Left ventricle myocardium inferior (tissue), 1 donor: ENCODE results near the gene MED22. TPM values are rescaled to one million over a fixed set of nuclear protein-coding genes. Genes with fewer than 3 reads are reported as not detected.
"Not testable (repeated sequence)": the region's sequence is repeated elsewhere in the genome, so short reads cannot be mapped to it uniquely, and the experiment has no call there.

Experiments
- DNase-seq: peaks from one replicate; pipeline ENCODE4 v3.0.0-alpha.2; 2020
- H3K27ac ChIP-seq: fragments of 200-600 bp; replicated peaks from 2 replicates; pipeline ENCODE4 v1.8.0; 2021
- H3K27me3 ChIP-seq: fragments of 200-600 bp; 2 replicates; pipeline ENCODE4 v1.8.0; 2021; ENCODE audit warnings: low read depth
- H3K36me3 ChIP-seq: fragments of 200-600 bp; 2 replicates; pipeline ENCODE4 v1.8.0; 2021
- H3K4me1 ChIP-seq: fragments of 200-600 bp; 2 replicates; pipeline ENCODE4 v1.8.0; 2021
- H3K4me3 ChIP-seq: fragments of 200-600 bp; 2 replicates; pipeline ENCODE4 v1.8.0; 2021; ENCODE audit warnings: mild to moderate bottlenecking, moderate library complexity
- H3K9me3 ChIP-seq: fragments of 200-600 bp; replicated peaks from 2 replicates; pipeline ENCODE4 v1.8.0; 2021
- CTCF ChIP-seq: fragments of 200-600 bp; IDR thresholded peaks from 2 replicates; pipeline ENCODE4 v1.8.0; 2021; ENCODE audit warnings: antibody characterized with exemption, mild to moderate bottlenecking, borderline replicate concordance
- intact Hi-C: fragments of 100-400 bp; cut with micrococcal nuclease; formaldehyde crosslinking; loops from one replicate; pipeline ENCODE4 v1.11.0; 2022
- long read RNA-seq: library from polyadenylated mRNA; unstranded; transcript quantifications from one replicate; pipeline ENCODE4 v2.0.0, GENCODE V29; 2021
- total RNA-seq: library from RNA; stranded (reverse); fragmentation: NEBNext Ultra II Directional; extraction: Animal tissue kit (Norgen Biotek cat#: 25700); gene quantifications from one replicate; pipeline ENCODE4 v1.2.1, GENCODE V29; 2021
- donor health status: DM: no; HTN: yes; CAD: no; lungs with severe emphysema.

The MED22 gene
- 18.4 TPM for total RNA-seq
- long read RNA-seq, transcript MED22-209 (4 exons, 3,867 nt): major isoform, 16 of 46 reads
- long read RNA-seq, transcript MED22-201 (5 exons, 1,437 nt): minor isoform, 10 of 46 reads
- long read RNA-seq, partial matches to known transcripts: 9 of 46 reads
- long read RNA-seq, other reads (novel, unspliced or antisense): 11 of 46 reads

- peak; percentile 17 for TF ChIP-seq CTCF
- H3K27me3 ChIP-seq: no peaks in the 10 kb centered on the region
- no peaks in the 10 kb centered on the region for H3K9me3 ChIP-seq
- peak within 1 kb of the TSS; percentile 91 for H3K27ac ChIP-seq
- intact Hi-C loops: no loop called here
- H3K4me3 ChIP-seq: peak within 1 kb of the TSS; percentile 100
- DNase-seq: peak; percentile 96
- H3K36me3 ChIP-seq: peaks cover 69% of the 10 kb centered on the region
- H3K4me1 ChIP-seq: peaks cover 45% of the 10 kb centered on the region
Measured at GRCh38 chr9:133347985-133348717, at the start of gene MED22, which contains the start of gene RPL7A. TSS of gene MED22 (minus strand) at chr9:133348131. CDS start at chr9:133346662, 1,469 bp downstream. TSS of gene RPL7A (plus strand) at chr9:133348218. CDS start at chr9:133348244, 26 bp downstream.

- Histone ChIP-seq H3K9me3 (no peaks in the 10 kb centered on the region), H3K27ac (no peak overlapping the region), H3K4me3 (no peak overlapping the region), H3K36me3 (peaks cover 4% of the 10 kb centered on the region), H3K4me1 (no peaks in the 10 kb centered on the region), H3K27me3 (peaks cover 34% of the 10 kb centered on the region)
- no peak for DNase-seq
- intact Hi-C loops: no loop called here
- TF ChIP-seq CTCF: no peak
Measured at GRCh38 chr9:133397370-133397769, 49.4 kb upstream of the MED22 start.

GRCh38 chr9:133396952-133397351, 49.0 kb upstream of the MED22 start:
- intact Hi-C loops: no loop called here
- DNase-seq: no peak
- Histone ChIP-seq H3K27me3 (peaks cover 37% of the 10 kb centered on the region), H3K9me3 (no peaks in the 10 kb centered on the region), H3K4me3 (no peak overlapping the region), H3K36me3 (peaks cover 4% of the 10 kb centered on the region), H3K27ac (no peak overlapping the region), H3K4me1 (no peaks in the 10 kb centered on the region)
- TF ChIP-seq CTCF: no peak

- Histone ChIP-seq H3K4me1 (no peaks in the 10 kb centered on the region), H3K27me3 (peaks cover 49% of the 10 kb centered on the region), H3K36me3 (no peaks in the 10 kb centered on the region), H3K4me3 (no peak overlapping the region), H3K9me3 (no peaks in the 10 kb centered on the region), H3K27ac (no peak overlapping the region)
- intact Hi-C loops: no loop called here
- TF ChIP-seq CTCF: no peak
- DNase-seq: no peak
Measured at GRCh38 chr9:133394687-133395271, 46.8 kb upstream of the MED22 start.

- TF ChIP-seq CTCF: no peak
- intact Hi-C loops: no loop called here
- Histone ChIP-seq H3K36me3 (no peaks in the 10 kb centered on the region), H3K9me3 (no peaks in the 10 kb centered on the region), H3K27ac (no peak overlapping the region), H3K4me3 (no peak overlapping the region), H3K27me3 (peaks cover 55% of the 10 kb centered on the region), H3K4me1 (no peaks in the 10 kb centered on the region)
- DNase-seq: no peak
Measured at GRCh38 chr9:133393399-133393798, 45.5 kb upstream of the MED22 start.

- H3K4me1 ChIP-seq, H3K36me3 ChIP-seq, H3K9me3 ChIP-seq, intact Hi-C loops, H3K4me3 ChIP-seq, H3K27ac ChIP-seq, DNase-seq: not testable (repeated sequence)
- peaks cover 55% of the 10 kb centered on the region for H3K27me3 ChIP-seq
Measured at GRCh38 chr9:133392308-133392707, 44.4 kb upstream of the MED22 start.

- H3K9me3 ChIP-seq, H3K4me3 ChIP-seq, H3K27ac ChIP-seq, intact Hi-C loops, H3K36me3 ChIP-seq, DNase-seq, H3K4me1 ChIP-seq: not testable (repeated sequence)
- peaks cover 55% of the 10 kb centered on the region for H3K27me3 ChIP-seq
Measured at GRCh38 chr9:133391449-133391848, 43.5 kb upstream of the MED22 start.
